HEK293T (cell line): ENCODE data around the gene MPP7.
"Not testable (repeated sequence)": the region's sequence is repeated elsewhere in the genome, so short reads cannot be mapped to it uniquely, and the experiment has no call there.

Source experiments
- CTCF ChIA-PET: fragments of 350-600 bp; formaldehyde crosslinking; extraction: SDS; loops from one replicate; lab custom pipeline; 2021; ENCODE audit warnings: antibody characterized with exemption, inconsistent platforms; lab: Yijun Ruan, JAX
- POLR2A ChIA-PET: fragments of 350-600 bp; formaldehyde crosslinking; extraction: SDS; loops from one replicate; lab custom pipeline; 2020; ENCODE audit warnings: antibody characterized with exemption, inconsistent platforms; lab: Yijun Ruan, JAX
- DNase-seq: peaks from one replicate; pipeline ENCODE4 v3.0.0; 2012; ENCODE audit warnings: mixed read lengths; ENCODE audit errors: extremely low spot score
- ARNT ChIP-seq: fragments of 450-650 bp; IDR thresholded peaks from 2 replicates; pipeline ENCODE4 v1.6.1; 2017; ENCODE audit warnings: mild to moderate bottlenecking
- BHLHE40 ChIP-seq: fragments of 450-650 bp; IDR thresholded peaks from 2 replicates; pipeline ENCODE4 v1.6.1; 2016; ENCODE audit warnings: mild to moderate bottlenecking, moderate library complexity, borderline replicate concordance
- CTBP1 ChIP-seq: fragments of 450-650 bp; IDR thresholded peaks from 2 replicates; pipeline ENCODE4 v1.6.1; 2016; ENCODE audit warnings: borderline replicate concordance
- ELF4 ChIP-seq: fragments of 450-650 bp; IDR thresholded peaks from 2 replicates; pipeline ENCODE4 v1.6.1; 2017; ENCODE audit warnings: antibody characterized with exemption
- FOXA1 ChIP-seq: fragments of 450-650 bp; IDR thresholded peaks from 2 replicates; pipeline ENCODE4 v1.6.1; 2016; ENCODE audit warnings: mild to moderate bottlenecking
- FOXK2 ChIP-seq: fragments of 450-650 bp; IDR thresholded peaks from 2 replicates; pipeline ENCODE4 v1.6.1; 2016; ENCODE audit warnings: mild to moderate bottlenecking
- FOXM1 ChIP-seq: fragments of 450-650 bp; IDR thresholded peaks from 2 replicates; pipeline ENCODE4 v1.6.1; 2017; ENCODE audit warnings: mild to moderate bottlenecking, borderline replicate concordance
- HDGF ChIP-seq: fragments of 450-650 bp; IDR thresholded peaks from 2 replicates; pipeline ENCODE4 v1.6.1; 2017; ENCODE audit warnings: antibody characterized with exemption, borderline replicate concordance
- L3MBTL2 ChIP-seq: fragments of 450-650 bp; conservative IDR thresholded peaks from 2 replicates; pipeline ENCODE4 v1.6.1; 2016; ENCODE audit warnings: mild to moderate bottlenecking
- LEF1 ChIP-seq: fragments of 450-650 bp; IDR thresholded peaks from 2 replicates; pipeline ENCODE4 v1.6.1; 2017; ENCODE audit warnings: mild to moderate bottlenecking, borderline replicate concordance
- NFRKB ChIP-seq: fragments of 450-650 bp; IDR thresholded peaks from 2 replicates; pipeline ENCODE4 v1.6.1; 2016; ENCODE audit warnings: mild to moderate bottlenecking, moderate library complexity
- SP1 ChIP-seq: fragments of 450-650 bp; IDR thresholded peaks from 2 replicates; pipeline ENCODE4 v1.6.1; 2017
- SUZ12 ChIP-seq: fragments of 450-650 bp; IDR thresholded peaks from 2 replicates; pipeline ENCODE4 v1.6.1; 2016; ENCODE audit warnings: mild to moderate bottlenecking
- TARDBP ChIP-seq: fragments of 450-650 bp; IDR thresholded peaks from 2 replicates; pipeline ENCODE4 v1.6.1; 2016
- ZNF384 ChIP-seq: fragments of 450-650 bp; IDR thresholded peaks from 2 replicates; pipeline ENCODE4 v1.6.1; 2016
- TF ChIP-seq, protein P1 (sequence below): fragments of 450-650 bp; IDR thresholded peaks from 2 replicates; pipeline ENCODE4 v1.6.1; 2016

The MPP7 gene

GRCh38 chr10:28302638-28303488 is at the start of gene MPP7:
Gene MPP7, minus strand, starts transcription at chr10:28303064. Its CDS starts 64,460 bp downstream, at chr10:28238604.
- ChIA-PET POLR2A (interaction anchor here (0.6 to 1.9 kb wide), 19 partner anchors 9 to 80 kb away, joined by 3 to 13 read pairs (median 3); no protein-coding TSS in a partner anchor), CTCF (interaction anchor here (1.0 to 1.4 kb wide), 2 partner anchors 11 to 80 kb away, joined by 3 to 6 read pairs; no protein-coding TSS in a partner anchor)

GRCh38 chr10:28349892-28350291 is 47.0 kb upstream of the MPP7 start:
- CTCF ChIA-PET = interaction anchor here (0.7 kb wide), 1 partner anchor 15 kb away, joined by 4 read pairs; no protein-coding TSS in a partner anchor
- TF ChIP-seq, protein P1, sequence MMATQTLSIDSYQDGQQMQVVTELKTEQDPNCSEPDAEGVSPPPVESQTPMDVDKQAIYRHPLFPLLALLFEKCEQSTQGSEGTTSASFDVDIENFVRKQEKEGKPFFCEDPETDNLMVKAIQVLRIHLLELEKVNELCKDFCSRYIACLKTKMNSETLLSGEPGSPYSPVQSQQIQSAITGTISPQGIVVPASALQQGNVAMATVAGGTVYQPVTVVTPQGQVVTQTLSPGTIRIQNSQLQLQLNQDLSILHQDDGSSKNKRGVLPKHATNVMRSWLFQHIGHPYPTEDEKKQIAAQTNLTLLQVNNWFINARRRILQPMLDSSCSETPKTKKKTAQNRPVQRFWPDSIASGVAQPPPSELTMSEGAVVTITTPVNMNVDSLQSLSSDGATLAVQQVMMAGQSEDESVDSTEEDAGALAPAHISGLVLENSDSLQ = no peak
- no peak for TF ChIP-seq HDGF
- TF ChIP-seq SP1 = no peak
- TF ChIP-seq SUZ12 = no peak
- TF ChIP-seq TARDBP = no peak
- no peak for TF ChIP-seq FOXK2
- no peak for TF ChIP-seq CTBP1
- no peak for TF ChIP-seq ZNF384
- TF ChIP-seq L3MBTL2 = no peak
- no peak for TF ChIP-seq ARNT
- no peak for TF ChIP-seq FOXM1
- no peak for TF ChIP-seq FOXA1
- no peak for TF ChIP-seq BHLHE40
- no peak for TF ChIP-seq LEF1
- TF ChIP-seq NFRKB = no peak
- no peak for TF ChIP-seq ELF4

More at GRCh38 chr10:28302638-28303488, at the start of gene MPP7:
- DNase-seq = peak; percentile 85
- TF ChIP-seq SP1 = peak; percentile 96
- TF ChIP-seq, protein P1 = peak; percentile 64
- no peak for TF ChIP-seq ZNF384

GRCh38 chr10:28343987-28344895 is 41.4 kb upstream of the MPP7 start:
- POLR2A ChIA-PET = no interaction called here
- no peak for TF ChIP-seq FOXK2
- no peak for TF ChIP-seq HDGF
- TF ChIP-seq SUZ12 = no peak
- no peak for TF ChIP-seq BHLHE40
- TF ChIP-seq FOXA1 = no peak
- no peak for TF ChIP-seq TARDBP
- no peak for TF ChIP-seq FOXM1
- no peak for TF ChIP-seq CTBP1
- no peak for TF ChIP-seq L3MBTL2
- TF ChIP-seq, protein P1 = no peak
- TF ChIP-seq ARNT = no peak
- no peak for TF ChIP-seq LEF1
- TF ChIP-seq ZNF384 = no peak
- no peak for DNase-seq
- CTCF ChIA-PET = no interaction called here

More at GRCh38 chr10:28349892-28350291, 47.0 kb upstream of the MPP7 start:
- DNase-seq = no peak
- POLR2A ChIA-PET = interaction anchor here (1.2 kb wide), 1 partner anchor 10 kb away, joined by 3 read pairs; no protein-coding TSS in a partner anchor

DNA sequence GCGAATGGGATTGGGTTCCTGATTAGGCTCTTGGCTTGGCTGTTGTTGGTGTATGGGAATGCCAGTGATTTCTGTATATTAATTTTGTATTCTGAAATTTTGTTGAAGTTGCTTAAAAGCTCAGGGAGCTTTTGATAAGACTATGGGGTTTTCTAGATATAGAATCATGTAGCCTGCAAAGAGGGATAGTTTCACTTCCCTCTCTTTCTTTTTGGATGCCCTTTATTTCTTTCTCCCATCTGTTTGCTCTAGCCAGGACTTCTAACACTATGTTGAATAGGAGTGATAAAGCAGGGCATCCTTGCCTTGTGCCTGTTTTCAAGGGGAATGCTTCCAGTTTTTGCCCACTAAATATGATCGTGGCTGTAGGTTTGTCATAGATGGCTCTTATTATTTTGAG is 40.4 kb upstream of the MPP7 start:
- CTCF ChIA-PET = no interaction called here
- TF ChIP-seq LEF1 = no peak
- TF ChIP-seq FOXM1 = no peak
- TF ChIP-seq HDGF = no peak
- TF ChIP-seq, protein P1 = no peak
- TF ChIP-seq SUZ12 = no peak
- TF ChIP-seq ELF4 = no peak
- no peak for TF ChIP-seq BHLHE40
- TF ChIP-seq TARDBP = no peak
- no peak for TF ChIP-seq CTBP1
- TF ChIP-seq ARNT = no peak
- TF ChIP-seq L3MBTL2 = no peak
- TF ChIP-seq SP1 = no peak
- TF ChIP-seq NFRKB = no peak
- TF ChIP-seq ZNF384 = no peak
- DNase-seq = no peak
- POLR2A ChIA-PET = no interaction called here

DNA sequence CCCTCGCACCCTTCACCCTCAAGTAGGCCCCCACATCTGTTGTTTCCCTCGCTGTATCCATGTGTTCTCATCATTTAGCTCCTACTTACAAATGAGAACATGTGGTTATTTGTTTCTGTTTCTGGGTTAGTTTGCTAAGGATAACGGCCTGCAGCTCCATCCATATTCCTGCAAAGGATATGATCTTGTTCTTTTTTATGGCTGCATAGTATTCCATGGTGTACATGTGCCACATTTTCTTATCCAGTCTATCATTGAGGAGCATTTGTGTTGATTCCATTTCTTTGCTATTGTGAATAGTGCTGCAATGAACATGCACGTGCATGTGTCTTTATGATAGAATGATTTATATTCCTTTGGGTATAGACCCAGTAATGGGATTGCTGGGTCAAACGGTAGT is 38.8 kb upstream of the MPP7 start:
- CTCF ChIA-PET = interaction anchor here (0.7 kb wide), 1 partner anchor 136 kb away, joined by 3 read pairs; no protein-coding TSS in a partner anchor
- DNase-seq, POLR2A ChIA-PET: not testable (repeated sequence)
